GM19240 (cell line): ENCODE results near the gene CLNK.

Source experiments
- DNase-seq: peaks from one replicate; pipeline ENCODE4 v3.0.0; 2011; ENCODE audit warnings: low spot score; ENCODE audit not compliant: insufficient read length

CLNK gene

GRCh38 chr4:10524196-10524833, 160.3 kb downstream of the CLNK start:
- no peak for DNase-seq

GRCh38 chr4:10521424-10521823, 163.1 kb downstream of the CLNK start:
- DNase-seq, result no peak

- no peak for DNase-seq
Measured at GRCh38 chr4:10509733-10510132, 174.8 kb downstream of the CLNK start.

DNA sequence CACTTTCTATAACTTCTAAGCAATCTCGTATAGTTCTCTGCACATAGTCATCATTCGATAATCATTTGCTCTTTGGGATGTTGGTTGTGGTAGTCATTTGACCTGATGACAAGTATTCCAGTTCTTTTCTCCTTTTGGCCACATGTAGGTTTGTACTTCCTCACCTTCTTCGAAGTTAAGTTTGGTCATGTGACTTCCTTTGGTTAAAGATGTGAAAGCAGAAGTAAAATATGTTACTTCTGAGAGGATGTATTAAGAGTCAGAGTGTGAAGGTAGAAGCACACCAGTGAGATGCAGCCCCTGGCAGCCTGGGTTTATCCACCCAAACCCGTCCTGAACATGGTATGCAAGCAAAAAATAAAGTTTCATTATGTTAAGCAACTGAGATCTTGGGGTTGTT, 178.5 kb downstream of the CLNK start:
- no peak for DNase-seq

DNA sequence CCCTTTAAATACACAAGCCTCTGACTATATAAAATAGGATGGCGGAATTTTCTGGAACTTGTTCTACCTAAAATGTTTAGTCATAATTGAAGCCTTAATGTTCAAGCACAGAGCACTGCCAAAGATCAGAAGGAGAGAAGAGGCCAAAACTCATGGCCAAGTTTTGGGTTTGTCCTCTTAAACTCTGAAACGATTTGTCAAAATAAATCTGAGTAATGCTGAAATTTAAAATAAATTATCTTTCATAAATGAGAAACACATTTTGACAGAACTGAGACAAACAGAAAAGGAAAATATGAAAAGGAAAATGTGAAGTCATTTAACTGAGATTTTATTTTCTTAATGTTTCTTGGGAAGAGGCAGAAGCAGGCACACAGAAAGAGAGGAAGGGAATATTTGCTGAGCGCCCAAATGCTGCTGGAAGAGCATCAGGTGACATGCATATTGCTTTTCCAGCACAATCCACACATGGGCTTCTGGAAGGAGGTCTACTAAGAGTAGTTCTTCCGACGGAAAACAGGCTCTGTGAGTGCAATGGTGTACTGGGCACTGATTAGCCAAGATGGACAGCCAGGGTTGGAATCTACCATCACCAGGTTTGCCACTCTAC, 179.9 kb downstream of the CLNK start:
- no peak for DNase-seq

GRCh38 chr4:10502717-10503116, 181.9 kb downstream of the CLNK start:
- no peak for DNase-seq

GRCh38 chr4:10500776-10501175, 183.8 kb downstream of the CLNK start:
- DNase-seq, result no peak

GRCh38 chr4:10496200-10496599, 188.4 kb downstream of the CLNK start:
- no peak for DNase-seq

- no peak for DNase-seq
Measured at GRCh38 chr4:10495651-10496050, 188.9 kb downstream of the CLNK start.

DNA sequence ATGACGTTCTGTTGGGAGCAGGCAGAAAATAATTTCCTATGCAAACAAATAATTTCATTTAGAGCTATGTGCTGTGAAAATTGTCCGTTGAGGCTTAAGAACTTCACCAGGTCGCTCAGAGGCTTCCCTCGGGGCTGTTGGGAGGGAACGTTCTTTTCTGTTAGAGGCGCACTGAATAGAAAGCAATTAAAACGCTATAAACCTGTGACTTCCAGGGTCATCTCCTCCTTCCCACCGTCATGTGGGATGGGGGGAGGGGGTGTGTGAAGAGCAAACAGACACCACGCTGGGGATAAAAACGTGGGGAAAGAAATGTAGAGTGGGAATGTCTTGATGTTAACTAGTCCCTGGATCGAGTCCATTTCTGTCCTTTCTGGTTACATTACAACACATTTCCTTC, 192.1 kb downstream of the CLNK start:
- no peak for DNase-seq

DNA sequence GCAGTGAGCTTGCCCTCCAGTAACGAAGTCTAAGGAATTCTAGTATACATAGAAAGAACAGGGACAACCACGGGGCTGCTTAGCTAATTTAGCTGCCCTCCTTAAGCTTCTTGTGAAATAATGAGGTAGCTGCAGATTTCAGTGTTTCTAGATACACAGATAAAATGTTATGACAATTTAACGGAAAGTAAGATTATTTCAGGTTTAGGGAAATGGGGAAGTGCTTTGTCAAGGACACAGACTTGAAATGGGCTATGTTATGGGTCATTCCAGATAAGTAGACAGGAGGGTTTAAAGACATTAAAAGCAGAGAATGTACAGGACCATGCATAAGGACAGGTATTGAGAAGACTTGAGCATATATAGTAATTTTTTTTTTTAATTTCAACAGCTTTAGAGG, 193.2 kb downstream of the CLNK start:
- DNase-seq, result no peak

- DNase-seq, result no peak
Measured at GRCh38 chr4:10490996-10491395, 193.6 kb downstream of the CLNK start.

GRCh38 chr4:10482913-10483312, 201.7 kb downstream of the CLNK start:
- DNase-seq, result no peak

DNA sequence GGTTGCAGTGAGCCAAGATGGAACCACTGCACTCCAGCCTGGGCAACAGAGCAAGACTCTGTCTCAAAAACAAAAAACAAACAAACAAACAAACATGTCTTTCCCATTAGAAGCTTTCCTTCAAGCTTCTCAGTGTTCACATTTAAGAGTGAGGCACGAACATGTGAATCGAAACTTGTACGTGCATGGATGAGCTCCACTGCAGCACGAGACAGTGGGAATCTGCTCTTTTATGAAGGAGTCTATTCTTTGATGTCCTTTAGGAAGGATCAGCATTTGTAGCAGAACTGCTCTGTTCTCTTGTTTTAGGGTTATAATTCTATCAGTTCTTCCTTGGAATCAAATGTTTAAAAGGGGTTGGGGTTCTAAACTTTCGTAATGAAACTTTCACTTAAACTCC, 204.0 kb downstream of the CLNK start:
- DNase-seq, result no peak

DNA sequence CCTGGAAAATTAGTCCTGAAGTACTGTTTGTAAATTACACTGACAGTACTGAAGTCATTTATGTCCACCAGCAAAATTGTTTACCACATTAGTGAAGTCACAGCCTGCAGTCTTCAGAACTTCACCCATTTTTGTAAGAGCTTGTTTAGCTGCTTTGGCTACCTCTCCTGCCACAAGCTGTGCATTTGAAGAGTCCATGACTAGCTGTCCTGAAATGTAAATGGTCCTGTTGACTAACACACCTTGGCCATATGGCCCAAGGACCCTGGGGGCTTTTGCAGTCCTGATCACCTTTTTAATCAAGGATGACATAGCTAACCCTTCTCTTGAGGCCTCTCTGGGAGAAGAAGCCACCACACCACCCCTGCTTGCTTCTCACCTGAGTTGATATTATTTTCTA, 205.9 kb downstream of the CLNK start:
- DNase-seq, result no peak

- no peak for DNase-seq
Measured at GRCh38 chr4:10470505-10470904, 214.1 kb downstream of the CLNK start.

- DNase-seq, result no peak
Measured at GRCh38 chr4:10466161-10466560, 218.4 kb downstream of the CLNK start.

- DNase-seq, result no peak
Measured at GRCh38 chr4:10462876-10463275, 221.7 kb downstream of the CLNK start.

- no peak for DNase-seq
Measured at GRCh38 chr4:10461850-10462400, 222.6 kb downstream of the CLNK start.

DNA sequence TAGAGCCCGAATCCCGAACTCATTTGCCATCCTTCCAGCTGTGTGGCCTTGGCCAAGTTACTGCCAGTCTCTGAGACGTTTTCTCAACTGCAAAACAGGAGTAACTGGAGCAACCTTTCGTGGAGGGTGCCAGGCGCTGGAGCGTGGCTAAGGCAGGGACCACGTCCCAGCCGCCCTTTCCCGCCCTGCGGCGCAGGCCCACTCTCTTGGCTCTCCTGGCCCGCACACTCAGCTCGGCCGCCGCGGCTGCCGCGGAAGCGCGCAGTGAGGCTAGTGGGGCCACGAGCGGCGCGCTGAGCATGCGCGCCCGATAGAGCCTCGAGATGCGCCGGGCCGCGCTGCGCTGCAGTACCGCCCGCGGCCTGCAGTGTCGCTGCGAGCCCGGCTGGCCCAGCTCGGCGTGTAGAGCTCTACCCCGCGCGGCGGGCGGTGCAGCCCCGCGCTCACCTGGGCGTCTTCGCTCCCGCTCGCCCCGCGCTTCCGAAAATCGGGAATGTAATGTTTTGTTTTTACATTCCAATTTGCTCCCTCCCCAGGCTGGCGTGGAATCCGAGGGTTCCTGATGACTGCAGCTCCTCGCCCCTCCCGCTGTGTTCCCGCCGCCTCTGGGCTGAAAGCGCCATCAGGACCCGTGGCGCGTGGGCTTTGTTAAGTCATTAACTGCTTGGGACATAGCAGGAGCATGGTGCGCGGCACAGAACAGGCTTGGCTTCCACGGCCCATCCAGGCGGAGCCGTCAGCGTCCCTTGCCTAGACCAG, 223.3 kb downstream of the CLNK start:
- peak; percentile 73 for DNase-seq

GRCh38 chr4:10460313-10461047, 224.1 kb downstream of the CLNK start:
- no peak for DNase-seq

GRCh38 chr4:10459305-10459704, 225.3 kb downstream of the CLNK start:
- DNase-seq, result no peak
